Measurements from ENCODE around the gene TRIP10.

DNA sequence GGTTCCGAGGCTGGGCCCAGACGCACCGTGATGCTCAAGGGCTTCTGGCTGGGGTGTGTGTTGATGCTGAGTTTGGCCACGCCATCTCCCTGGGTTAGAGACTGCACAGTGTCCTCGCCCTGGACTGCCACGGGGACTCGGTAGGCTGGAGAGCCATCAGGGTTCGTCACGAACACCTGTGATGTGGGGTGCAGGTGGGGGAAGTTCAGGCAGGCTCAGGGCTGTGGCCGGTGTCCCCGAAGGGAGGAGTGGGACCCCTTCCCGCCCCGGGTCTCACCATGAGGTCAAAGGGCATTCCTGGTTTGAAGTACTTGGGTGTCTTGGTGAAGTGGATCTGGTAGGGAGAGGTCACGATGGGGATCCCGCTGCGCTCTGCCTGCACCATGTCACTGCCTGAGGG is 27.2 kb upstream of the TRIP10 start:
- TF ChIP-seq, protein P1, sequence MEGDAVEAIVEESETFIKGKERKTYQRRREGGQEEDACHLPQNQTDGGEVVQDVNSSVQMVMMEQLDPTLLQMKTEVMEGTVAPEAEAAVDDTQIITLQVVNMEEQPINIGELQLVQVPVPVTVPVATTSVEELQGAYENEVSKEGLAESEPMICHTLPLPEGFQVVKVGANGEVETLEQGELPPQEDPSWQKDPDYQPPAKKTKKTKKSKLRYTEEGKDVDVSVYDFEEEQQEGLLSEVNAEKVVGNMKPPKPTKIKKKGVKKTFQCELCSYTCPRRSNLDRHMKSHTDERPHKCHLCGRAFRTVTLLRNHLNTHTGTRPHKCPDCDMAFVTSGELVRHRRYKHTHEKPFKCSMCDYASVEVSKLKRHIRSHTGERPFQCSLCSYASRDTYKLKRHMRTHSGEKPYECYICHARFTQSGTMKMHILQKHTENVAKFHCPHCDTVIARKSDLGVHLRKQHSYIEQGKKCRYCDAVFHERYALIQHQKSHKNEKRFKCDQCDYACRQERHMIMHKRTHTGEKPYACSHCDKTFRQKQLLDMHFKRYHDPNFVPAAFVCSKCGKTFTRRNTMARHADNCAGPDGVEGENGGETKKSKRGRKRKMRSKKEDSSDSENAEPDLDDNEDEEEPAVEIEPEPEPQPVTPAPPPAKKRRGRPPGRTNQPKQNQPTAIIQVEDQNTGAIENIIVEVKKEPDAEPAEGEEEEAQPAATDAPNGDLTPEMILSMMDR (IDR thresholded peaks at IDR 0.05; ENCODE audit: control extremely low read depth in 1 of 3, insufficient read depth in 1 of 3, low read depth in 1 of 3, low read length in 3 of 3): no peak
- TF ChIP-seq EP300 (IDR thresholded peaks at IDR 0.05; ENCODE audit: borderline replicate concordance in 1 of 2, low read depth in 2 of 2, low read length in 2 of 2) (no peak), POLR2A (IDR thresholded peaks at IDR 0.05; ENCODE audit: control extremely low read depth in 1 of 2, low read depth in 2 of 2, low read length in 2 of 2) (no peak), POLR2AphosphoS5 (IDR thresholded peaks at IDR 0.05; ENCODE audit: low read depth, low read length) (no peak), YY1 (IDR thresholded peaks at IDR 0.05; ENCODE audit: low read depth, low read length) (no peak)
- TF ChIP-seq, protein P2, sequence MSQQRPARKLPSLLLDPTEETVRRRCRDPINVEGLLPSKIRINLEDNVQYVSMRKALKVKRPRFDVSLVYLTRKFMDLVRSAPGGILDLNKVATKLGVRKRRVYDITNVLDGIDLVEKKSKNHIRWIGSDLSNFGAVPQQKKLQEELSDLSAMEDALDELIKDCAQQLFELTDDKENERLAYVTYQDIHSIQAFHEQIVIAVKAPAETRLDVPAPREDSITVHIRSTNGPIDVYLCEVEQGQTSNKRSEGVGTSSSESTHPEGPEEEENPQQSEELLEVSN (IDR thresholded peaks at IDR 0.05): no peak
- TF ChIP-seq, protein P3, sequence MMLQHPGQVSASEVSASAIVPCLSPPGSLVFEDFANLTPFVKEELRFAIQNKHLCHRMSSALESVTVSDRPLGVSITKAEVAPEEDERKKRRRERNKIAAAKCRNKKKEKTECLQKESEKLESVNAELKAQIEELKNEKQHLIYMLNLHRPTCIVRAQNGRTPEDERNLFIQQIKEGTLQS (IDR thresholded peaks at IDR 0.05; ENCODE audit: insufficient read depth, low read depth, low read length): no peak
